ENCODE results near the gene DHX58. TPM values are rescaled to one million over a fixed set of nuclear protein-coding genes. Genes with fewer than 3 reads are reported as not detected.

The DHX58 gene
- total and polyA plus RNA-seq, 2 donors from 2014 or later = 22.1 to 27.5 TPM

- H3K4me3 ChIP-seq (ENCODE audit: low read length in 3 of 3) = no peak overlapping the region
- peaks cover 0 to 3% (median 0%) of the 10 kb centered on the region in 3 donors for H3K36me3 ChIP-seq (ENCODE audit: control insufficient read depth in 2 of 3, insufficient read depth in 3 of 3, low read length in 3 of 3)
- FAIRE-seq = no peak
These were observed 13.6 kb downstream of the DHX58 start for GRCh38 chr17:42098730-42099399.

GRCh38 chr17:42097691-42098631 lies 14.6 kb downstream of the DHX58 start, which contains the start of gene ZNF385C:
ZNF385C (minus strand) TSS chr17:42098473; CDS start chr17:42063056, 35,417 bp downstream.
- Histone ChIP-seq H3K36me3 (ENCODE audit: control insufficient read depth in 2 of 3, insufficient read depth in 3 of 3, low read length in 3 of 3) (peaks cover 0 to 1% (median 0%) of the 10 kb centered on the region in 3 donors), H3K4me1 (ENCODE audit: control insufficient read depth in 2 of 3, insufficient read depth in 2 of 3, low read depth in 1 of 3, low read length in 3 of 3) (peaks cover 0 to 5% (median 0%) of the 10 kb centered on the region in 3 donors), H3K9me3 (ENCODE audit: control insufficient read depth in 2 of 3, insufficient read depth in 1 of 3, low read length in 3 of 3) (no peaks in the 10 kb centered on the region), H3K27me3 (ENCODE audit: control insufficient read depth, insufficient read depth, low read length) (peaks cover 11% of the 10 kb centered on the region), H3K4me3 (ENCODE audit: low read length in 3 of 3) (no peak within 1 kb of the TSS), H3K27ac (ENCODE audit: low read depth in 2 of 2, low read length in 2 of 2) (no peak within 1 kb of the TSS), H3K9ac (ENCODE audit: low read length in 3 of 3) (peak within 1 kb of the TSS in 1 of 3 donors; percentile 19)
- no peak for TF ChIP-seq CTCF (IDR thresholded peaks at IDR 0.05; ENCODE audit: borderline replicate concordance, extremely low read depth, insufficient read depth)
- peak in 3 of 5 donors; percentile 34 to 55 (median 35) for DNase-seq
- intact Hi-C loops (cut with DNase I) = no loop called here
- no peak for FAIRE-seq

More at GRCh38 chr17:42098730-42099399, 13.6 kb downstream of the DHX58 start:
- peak in 1 of 5 donors; percentile 45 for DNase-seq
- Histone ChIP-seq H3K27me3 (ENCODE audit: control insufficient read depth, insufficient read depth, low read length) (peaks cover 11% of the 10 kb centered on the region), H3K4me1 (ENCODE audit: control insufficient read depth in 2 of 3, insufficient read depth in 2 of 3, low read depth in 1 of 3, low read length in 3 of 3) (peaks cover 0 to 5% (median 0%) of the 10 kb centered on the region in 3 donors), H3K9me3 (ENCODE audit: control insufficient read depth in 2 of 3, insufficient read depth in 1 of 3, low read length in 3 of 3) (no peaks in the 10 kb centered on the region), H3K9ac (ENCODE audit: low read length in 3 of 3) (no peak overlapping the region), H3K27ac (ENCODE audit: low read depth in 2 of 2, low read length in 2 of 2) (no peak overlapping the region)
- intact Hi-C loops (cut with DNase I) = no loop called here
- no peak for TF ChIP-seq CTCF (IDR thresholded peaks at IDR 0.05; ENCODE audit: borderline replicate concordance, extremely low read depth, insufficient read depth)

GRCh38 chr17:42096360-42097111 lies 16.0 kb downstream of the DHX58 start:
- no peaks in the 10 kb centered on the region for H3K36me3 ChIP-seq (ENCODE audit: control insufficient read depth in 2 of 3, insufficient read depth in 3 of 3, low read length in 3 of 3)
- no peak for FAIRE-seq
- no peak overlapping the region for H3K9ac ChIP-seq (ENCODE audit: low read length in 3 of 3)
- TF ChIP-seq CTCF (IDR thresholded peaks at IDR 0.05; ENCODE audit: borderline replicate concordance, extremely low read depth, insufficient read depth) = no peak
- peaks cover 11% of the 10 kb centered on the region for H3K27me3 ChIP-seq (ENCODE audit: control insufficient read depth, insufficient read depth, low read length)
- no peak for DNase-seq
- no peak overlapping the region for H3K4me3 ChIP-seq (ENCODE audit: low read length in 3 of 3)
- no peak overlapping the region for H3K27ac ChIP-seq (ENCODE audit: low read depth in 2 of 2, low read length in 2 of 2)
- no peaks in the 10 kb centered on the region for H3K9me3 ChIP-seq (ENCODE audit: control insufficient read depth in 2 of 3, insufficient read depth in 1 of 3, low read length in 3 of 3)
- intact Hi-C loops (cut with DNase I) = no loop called here
- H3K4me1 ChIP-seq (ENCODE audit: control insufficient read depth in 2 of 3, insufficient read depth in 2 of 3, low read depth in 1 of 3, low read length in 3 of 3) = peaks cover 0 to 5% (median 0%) of the 10 kb centered on the region in 3 donors
